HepG2 (cell line): ENCODE results near the gene TMTC4. TPM values are rescaled to one million over a fixed set of nuclear protein-coding genes. Genes with fewer than 3 reads are reported as not detected.

ENCODE experiments used
- EHMT2 ChIP-seq: fragments of 200-600 bp; sonication (generic); IDR thresholded peaks from 2 replicates; pipeline ENCODE4 v1.7.0; 2017; ENCODE audit warnings: antibody characterized with exemption, low read depth, low read length, borderline replicate concordance
- ETV5 ChIP-seq: IDR thresholded peaks from 2 replicates; pipeline ENCODE4 v1.6.1; 2018; ENCODE audit warnings: missing biosample characterization, missing genetic modification reagents, inconsistent platforms, borderline replicate concordance
- HDAC2 ChIP-seq: sonication (generic); formaldehyde crosslinking; IDR thresholded peaks from 2 replicates; pipeline ENCODE4 v1.4.0; 2020; ENCODE audit warnings: missing genetic modification reagents
- HNF4G ChIP-seq, 2 experiments: sonication (generic) in 1 of 2; formaldehyde crosslinking in 1 of 2; IDR thresholded peaks; 2 replicates each; pipeline versions ENCODE4 v1.4.0 to v1.6.1; 2011 to 2020; ENCODE audit warnings: borderline replicate concordance in 2 of 2, low read depth in 2 of 2, mild to moderate bottlenecking in 2 of 2, low read length in 1 of 2, missing genetic modification reagents in 1 of 2, moderate library complexity in 1 of 2
- MIXL1 ChIP-seq: IDR thresholded peaks from 2 replicates; pipeline ENCODE4 v1.6.1; 2016
- NR2F2 ChIP-seq: IDR thresholded peaks from 2 replicates; pipeline ENCODE4 v1.6.1; 2012; ENCODE audit warnings: low read depth, inconsistent platforms, borderline replicate concordance
- WIZ ChIP-seq: sonication (generic); formaldehyde crosslinking; IDR thresholded peaks from 2 replicates; pipeline ENCODE4 v1.5.1; 2020; ENCODE audit warnings: mild to moderate bottlenecking, missing genetic modification reagents
- ZNF446 ChIP-seq: sonication (generic); formaldehyde crosslinking; IDR thresholded peaks from 2 replicates; pipeline ENCODE4 v1.5.0; 2020; ENCODE audit warnings: mild to moderate bottlenecking, missing genetic modification reagents
- ZNF563 ChIP-seq: sonication (generic); formaldehyde crosslinking; IDR thresholded peaks from 2 replicates; pipeline ENCODE4 v1.8.0; 2022; ENCODE audit warnings: mild to moderate bottlenecking, moderate library complexity, missing genetic modification reagents
- ZNF629 ChIP-seq: sonication (generic); formaldehyde crosslinking; conservative IDR thresholded peaks from 2 replicates; pipeline ENCODE4 v1.5.0; 2020; ENCODE audit warnings: missing genetic modification reagents
- ZNF792 ChIP-seq: IDR thresholded peaks from 2 replicates; pipeline ENCODE4 v1.6.1; 2016
- polyA plus RNA-seq, 8 experiments: library from polyadenylated mRNA; depleted of rRNA in 3 of 8; stranded (reverse) in 7 of 8; unstranded in 1 of 8; fragments of >200 nt; fragmentation: Illumina TruSeq in 4 of 8; extraction: Trizol in 4 of 8; gene quantifications; 2 replicates each; pipeline versions ENCODE4 v1.2.1 to v1.2.3, GENCODE V29; 2011 to 2016; ENCODE audit warnings: low read depth in 4 of 8, missing spikeins in 1 of 8, mixed read lengths in 1 of 8; ENCODE audit not compliant: insufficient read depth in 1 of 8
- total RNA-seq, 5 experiments: library from RNA; depleted of rRNA; stranded (reverse); fragments of >200 nt; fragmentation: Illumina TruSeq; extraction: Trizol; gene quantifications; 2 replicates each; pipeline ENCODE4 v1.2.3, GENCODE V29; 2016; ENCODE audit warnings: low read depth in 1 of 5
- TF ChIP-seq, protein P1 (sequence below): sonication (generic); formaldehyde crosslinking; IDR thresholded peaks from one replicate; pipeline ENCODE4 v1.5.1; 2020; ENCODE audit warnings: mild to moderate bottlenecking, missing genetic modification reagents; ENCODE audit errors: not compliant biosample characterization
- TF ChIP-seq, protein P2 (sequence below): sonication (generic); formaldehyde crosslinking; IDR thresholded peaks from 2 replicates; pipeline ENCODE4 v1.8.0; 2022; ENCODE audit warnings: mild to moderate bottlenecking, missing genetic modification reagents; ENCODE audit not compliant: insufficient replicate concordance
- TF ChIP-seq, protein P3 (sequence below): IDR thresholded peaks from 2 replicates; pipeline ENCODE4 v1.6.1; 2016; ENCODE audit warnings: low read depth, missing genetic modification reagents, missing compliant biosample characterization

Gene TMTC4
- total and polyA plus RNA-seq, 2 of the 13 experiments (the other 11 are each of a cell fraction or from before 2014, with no cell fraction given): 16.0 to 22.6 TPM

DNA sequence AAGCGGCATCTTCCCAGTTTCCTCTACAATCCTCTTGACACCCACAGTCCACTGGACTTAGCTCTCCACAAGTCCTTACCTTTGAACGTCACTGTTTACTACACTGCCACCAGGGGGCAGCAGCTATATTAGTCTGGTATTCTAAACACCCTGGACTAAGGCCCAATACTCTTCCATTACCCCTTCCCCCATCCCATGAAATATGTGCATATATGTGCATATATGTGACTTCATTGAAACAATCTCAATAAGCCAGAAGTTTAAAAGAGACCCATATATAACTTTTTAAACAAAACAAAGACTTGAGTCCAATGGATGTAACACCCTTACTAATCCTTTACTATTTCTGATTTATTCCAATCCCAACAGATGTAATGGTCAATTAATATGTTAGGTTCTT lies 101.5 kb downstream of the TMTC4 start (continued):
- TF ChIP-seq, protein P1, sequence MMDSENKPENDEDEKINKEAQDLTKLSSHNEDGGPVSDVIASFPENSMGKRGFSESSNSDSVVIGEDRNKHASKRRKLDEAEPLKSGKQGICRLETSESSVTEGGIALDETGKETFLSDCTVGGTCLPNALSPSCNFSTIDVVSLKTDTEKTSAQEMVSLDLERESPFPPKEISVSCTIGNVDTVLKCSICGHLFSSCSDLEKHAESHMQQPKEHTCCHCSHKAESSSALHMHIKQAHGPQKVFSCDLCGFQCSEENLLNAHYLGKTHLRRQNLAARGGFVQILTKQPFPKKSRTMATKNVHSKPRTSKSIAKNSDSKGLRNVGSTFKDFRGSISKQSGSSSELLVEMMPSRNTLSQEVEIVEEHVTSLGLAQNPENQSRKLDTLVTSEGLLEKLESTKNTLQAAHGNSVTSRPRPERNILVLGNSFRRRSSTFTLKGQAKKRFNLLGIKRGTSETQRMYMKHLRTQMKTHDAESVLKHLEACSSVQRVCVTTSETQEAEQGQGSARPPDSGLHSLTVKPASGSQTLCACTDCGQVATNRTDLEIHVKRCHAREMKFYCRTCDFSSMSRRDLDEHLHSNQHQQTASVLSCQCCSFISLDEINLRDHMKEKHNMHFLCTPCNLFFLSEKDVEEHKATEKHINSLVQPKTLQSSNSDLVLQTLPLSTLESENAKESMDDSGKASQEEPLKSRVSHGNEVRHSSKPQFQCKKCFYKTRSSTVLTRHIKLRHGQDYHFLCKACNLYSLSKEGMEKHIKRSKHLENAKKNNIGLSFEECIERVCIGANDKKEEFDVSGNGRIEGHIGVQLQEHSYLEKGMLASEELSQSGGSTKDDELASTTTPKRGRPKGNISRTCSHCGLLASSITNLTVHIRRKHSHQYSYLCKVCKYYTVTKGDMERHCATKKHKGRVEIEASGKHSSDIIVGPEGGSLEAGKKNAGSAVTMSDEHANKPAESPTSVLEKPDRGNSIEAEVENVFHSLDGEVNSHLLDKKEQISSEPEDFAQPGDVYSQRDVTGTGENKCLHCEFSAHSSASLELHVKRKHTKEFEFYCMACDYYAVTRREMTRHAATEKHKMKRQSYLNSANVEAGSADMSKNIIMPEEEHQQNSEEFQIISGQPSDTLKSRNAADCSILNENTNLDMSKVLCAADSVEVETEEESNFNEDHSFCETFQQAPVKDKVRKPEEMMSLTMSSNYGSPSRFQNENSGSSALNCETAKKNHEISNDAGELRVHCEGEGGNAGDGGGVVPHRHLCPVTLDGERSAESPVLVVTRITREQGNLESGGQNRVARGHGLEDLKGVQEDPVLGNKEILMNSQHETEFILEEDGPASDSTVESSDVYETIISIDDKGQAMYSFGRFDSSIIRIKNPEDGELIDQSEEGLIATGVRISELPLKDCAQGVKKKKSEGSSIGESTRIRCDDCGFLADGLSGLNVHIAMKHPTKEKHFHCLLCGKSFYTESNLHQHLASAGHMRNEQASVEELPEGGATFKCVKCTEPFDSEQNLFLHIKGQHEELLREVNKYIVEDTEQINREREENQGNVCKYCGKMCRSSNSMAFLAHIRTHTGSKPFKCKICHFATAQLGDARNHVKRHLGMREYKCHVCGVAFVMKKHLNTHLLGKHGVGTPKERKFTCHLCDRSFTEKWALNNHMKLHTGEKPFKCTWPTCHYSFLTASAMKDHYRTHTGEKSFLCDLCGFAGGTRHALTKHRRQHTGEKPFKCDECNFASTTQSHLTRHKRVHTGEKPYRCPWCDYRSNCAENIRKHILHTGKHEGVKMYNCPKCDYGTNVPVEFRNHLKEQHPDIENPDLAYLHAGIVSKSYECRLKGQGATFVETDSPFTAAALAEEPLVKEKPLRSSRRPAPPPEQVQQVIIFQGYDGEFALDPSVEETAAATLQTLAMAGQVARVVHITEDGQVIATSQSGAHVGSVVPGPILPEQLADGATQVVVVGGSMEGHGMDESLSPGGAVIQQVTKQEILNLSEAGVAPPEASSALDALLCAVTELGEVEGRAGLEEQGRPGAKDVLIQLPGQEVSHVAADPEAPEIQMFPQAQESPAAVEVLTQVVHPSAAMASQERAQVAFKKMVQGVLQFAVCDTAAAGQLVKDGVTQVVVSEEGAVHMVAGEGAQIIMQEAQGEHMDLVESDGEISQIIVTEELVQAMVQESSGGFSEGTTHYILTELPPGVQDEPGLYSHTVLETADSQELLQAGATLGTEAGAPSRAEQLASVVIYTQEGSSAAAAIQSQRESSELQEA (CRISPR knock-in tag): no peak
- TF ChIP-seq HDAC2: no peak
- TF ChIP-seq, protein P2, sequence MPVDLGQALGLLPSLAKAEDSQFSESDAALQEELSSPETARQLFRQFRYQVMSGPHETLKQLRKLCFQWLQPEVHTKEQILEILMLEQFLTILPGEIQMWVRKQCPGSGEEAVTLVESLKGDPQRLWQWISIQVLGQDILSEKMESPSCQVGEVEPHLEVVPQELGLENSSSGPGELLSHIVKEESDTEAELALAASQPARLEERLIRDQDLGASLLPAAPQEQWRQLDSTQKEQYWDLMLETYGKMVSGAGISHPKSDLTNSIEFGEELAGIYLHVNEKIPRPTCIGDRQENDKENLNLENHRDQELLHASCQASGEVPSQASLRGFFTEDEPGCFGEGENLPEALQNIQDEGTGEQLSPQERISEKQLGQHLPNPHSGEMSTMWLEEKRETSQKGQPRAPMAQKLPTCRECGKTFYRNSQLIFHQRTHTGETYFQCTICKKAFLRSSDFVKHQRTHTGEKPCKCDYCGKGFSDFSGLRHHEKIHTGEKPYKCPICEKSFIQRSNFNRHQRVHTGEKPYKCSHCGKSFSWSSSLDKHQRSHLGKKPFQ (CRISPR knock-in tag): no peak
- TF ChIP-seq HNF4G (IDR thresholded peaks at IDR 0.05; ENCODE audit: borderline replicate concordance, low read depth, low read length): peak; percentile 43; the same call in 1 of the 2 replicates
- TF ChIP-seq HNF4G (CRISPR knock-in tag; IDR thresholded peaks at IDR 0.05; ENCODE audit: borderline replicate concordance, low read depth): no peak
- no peak for TF ChIP-seq NR2F2
- no peak for TF ChIP-seq ZNF446 (CRISPR knock-in tag)
- TF ChIP-seq WIZ (CRISPR knock-in tag): no peak
- no peak for TF ChIP-seq ZNF563 (CRISPR knock-in tag)
- no peak for TF ChIP-seq EHMT2
- peak; percentile 60; the same call in 1 of the 2 replicates for TF ChIP-seq MIXL1 (CRISPR knock-in tag)
- TF ChIP-seq ZNF792 (CRISPR knock-in tag): no peak; the same call in 1 of the 2 replicates
- TF ChIP-seq ETV5 (CRISPR knock-in tag): no peak
- TF ChIP-seq, protein P3, sequence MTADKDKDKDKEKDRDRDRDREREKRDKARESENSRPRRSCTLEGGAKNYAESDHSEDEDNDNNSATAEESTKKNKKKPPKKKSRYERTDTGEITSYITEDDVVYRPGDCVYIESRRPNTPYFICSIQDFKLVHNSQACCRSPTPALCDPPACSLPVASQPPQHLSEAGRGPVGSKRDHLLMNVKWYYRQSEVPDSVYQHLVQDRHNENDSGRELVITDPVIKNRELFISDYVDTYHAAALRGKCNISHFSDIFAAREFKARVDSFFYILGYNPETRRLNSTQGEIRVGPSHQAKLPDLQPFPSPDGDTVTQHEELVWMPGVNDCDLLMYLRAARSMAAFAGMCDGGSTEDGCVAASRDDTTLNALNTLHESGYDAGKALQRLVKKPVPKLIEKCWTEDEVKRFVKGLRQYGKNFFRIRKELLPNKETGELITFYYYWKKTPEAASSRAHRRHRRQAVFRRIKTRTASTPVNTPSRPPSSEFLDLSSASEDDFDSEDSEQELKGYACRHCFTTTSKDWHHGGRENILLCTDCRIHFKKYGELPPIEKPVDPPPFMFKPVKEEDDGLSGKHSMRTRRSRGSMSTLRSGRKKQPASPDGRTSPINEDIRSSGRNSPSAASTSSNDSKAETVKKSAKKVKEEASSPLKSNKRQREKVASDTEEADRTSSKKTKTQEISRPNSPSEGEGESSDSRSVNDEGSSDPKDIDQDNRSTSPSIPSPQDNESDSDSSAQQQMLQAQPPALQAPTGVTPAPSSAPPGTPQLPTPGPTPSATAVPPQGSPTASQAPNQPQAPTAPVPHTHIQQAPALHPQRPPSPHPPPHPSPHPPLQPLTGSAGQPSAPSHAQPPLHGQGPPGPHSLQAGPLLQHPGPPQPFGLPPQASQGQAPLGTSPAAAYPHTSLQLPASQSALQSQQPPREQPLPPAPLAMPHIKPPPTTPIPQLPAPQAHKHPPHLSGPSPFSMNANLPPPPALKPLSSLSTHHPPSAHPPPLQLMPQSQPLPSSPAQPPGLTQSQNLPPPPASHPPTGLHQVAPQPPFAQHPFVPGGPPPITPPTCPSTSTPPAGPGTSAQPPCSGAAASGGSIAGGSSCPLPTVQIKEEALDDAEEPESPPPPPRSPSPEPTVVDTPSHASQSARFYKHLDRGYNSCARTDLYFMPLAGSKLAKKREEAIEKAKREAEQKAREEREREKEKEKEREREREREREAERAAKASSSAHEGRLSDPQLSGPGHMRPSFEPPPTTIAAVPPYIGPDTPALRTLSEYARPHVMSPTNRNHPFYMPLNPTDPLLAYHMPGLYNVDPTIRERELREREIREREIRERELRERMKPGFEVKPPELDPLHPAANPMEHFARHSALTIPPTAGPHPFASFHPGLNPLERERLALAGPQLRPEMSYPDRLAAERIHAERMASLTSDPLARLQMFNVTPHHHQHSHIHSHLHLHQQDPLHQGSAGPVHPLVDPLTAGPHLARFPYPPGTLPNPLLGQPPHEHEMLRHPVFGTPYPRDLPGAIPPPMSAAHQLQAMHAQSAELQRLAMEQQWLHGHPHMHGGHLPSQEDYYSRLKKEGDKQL (CRISPR knock-in tag): no peak
- no peak for TF ChIP-seq ZNF629
